ENCODE data around the gene PCDH8.

The PCDH8 gene

DNA sequence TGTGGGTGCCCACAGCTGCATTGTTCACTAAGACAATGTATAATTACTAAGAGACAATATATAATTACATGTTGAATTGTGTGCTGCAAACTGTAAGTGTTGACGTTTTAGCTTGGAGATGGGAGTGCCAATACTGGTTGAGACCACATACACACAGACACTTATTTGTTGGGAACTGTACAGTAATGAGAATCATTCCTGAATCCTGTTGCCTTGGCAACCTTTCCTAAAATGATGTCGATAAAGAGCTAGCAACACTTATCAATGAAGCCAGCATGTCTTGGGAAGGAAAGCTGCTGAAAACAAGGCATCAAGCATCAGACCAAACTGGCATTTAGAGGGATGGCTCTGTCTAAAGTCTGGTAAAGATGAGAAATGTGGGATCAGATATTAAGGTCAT lies 51.3 kb downstream of the PCDH8 start:
- DNase-seq, result no peak
- no peak overlapping the region for H3K27ac ChIP-seq
- no peak overlapping the region for H3K4me3 ChIP-seq (ENCODE audit: low read depth, low read length)
- no peaks in the 10 kb centered on the region for H3K9me3 ChIP-seq (ENCODE audit: severe bottlenecking)
- TF ChIP-seq, protein P1, sequence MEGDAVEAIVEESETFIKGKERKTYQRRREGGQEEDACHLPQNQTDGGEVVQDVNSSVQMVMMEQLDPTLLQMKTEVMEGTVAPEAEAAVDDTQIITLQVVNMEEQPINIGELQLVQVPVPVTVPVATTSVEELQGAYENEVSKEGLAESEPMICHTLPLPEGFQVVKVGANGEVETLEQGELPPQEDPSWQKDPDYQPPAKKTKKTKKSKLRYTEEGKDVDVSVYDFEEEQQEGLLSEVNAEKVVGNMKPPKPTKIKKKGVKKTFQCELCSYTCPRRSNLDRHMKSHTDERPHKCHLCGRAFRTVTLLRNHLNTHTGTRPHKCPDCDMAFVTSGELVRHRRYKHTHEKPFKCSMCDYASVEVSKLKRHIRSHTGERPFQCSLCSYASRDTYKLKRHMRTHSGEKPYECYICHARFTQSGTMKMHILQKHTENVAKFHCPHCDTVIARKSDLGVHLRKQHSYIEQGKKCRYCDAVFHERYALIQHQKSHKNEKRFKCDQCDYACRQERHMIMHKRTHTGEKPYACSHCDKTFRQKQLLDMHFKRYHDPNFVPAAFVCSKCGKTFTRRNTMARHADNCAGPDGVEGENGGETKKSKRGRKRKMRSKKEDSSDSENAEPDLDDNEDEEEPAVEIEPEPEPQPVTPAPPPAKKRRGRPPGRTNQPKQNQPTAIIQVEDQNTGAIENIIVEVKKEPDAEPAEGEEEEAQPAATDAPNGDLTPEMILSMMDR (IDR thresholded peaks at IDR 0.05; ENCODE audit: low read depth, low read length), result no peak
- H3K36me3 ChIP-seq, result no peaks in the 10 kb centered on the region
- H3K27me3 ChIP-seq (ENCODE audit: insufficient read depth, low read depth, severe bottlenecking), result no peaks in the 10 kb centered on the region

DNA sequence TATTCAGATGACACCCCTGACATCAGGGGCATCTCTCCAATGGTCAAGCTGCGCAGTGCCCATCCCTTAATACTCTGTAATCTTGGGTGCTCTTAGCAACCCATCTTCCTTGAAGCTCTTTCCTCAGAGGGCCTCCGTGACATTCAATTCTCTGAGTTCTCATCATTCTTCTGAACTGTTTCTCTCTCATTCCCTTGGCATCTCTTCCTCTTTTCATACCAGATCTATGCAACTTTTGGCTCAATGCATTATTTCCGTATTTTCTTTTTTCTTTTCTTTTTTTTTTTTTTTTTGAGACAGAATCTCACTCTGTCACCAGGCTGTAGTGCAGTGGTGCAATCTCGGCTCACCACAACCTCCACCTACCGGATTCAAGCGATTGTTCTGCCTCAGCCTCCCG lies 53.9 kb downstream of the PCDH8 start:
- Histone ChIP-seq H3K27ac (no peak overlapping the region), H3K36me3 (no peaks in the 10 kb centered on the region), H3K27me3 (ENCODE audit: insufficient read depth, low read depth, severe bottlenecking) (no peaks in the 10 kb centered on the region), H3K4me3 (ENCODE audit: low read depth, low read length) (no peak overlapping the region), H3K9me3 (ENCODE audit: severe bottlenecking) (no peaks in the 10 kb centered on the region)
- TF ChIP-seq, protein P1 (IDR thresholded peaks at IDR 0.05; ENCODE audit: low read depth, low read length), result no peak
- no peak for DNase-seq

DNA sequence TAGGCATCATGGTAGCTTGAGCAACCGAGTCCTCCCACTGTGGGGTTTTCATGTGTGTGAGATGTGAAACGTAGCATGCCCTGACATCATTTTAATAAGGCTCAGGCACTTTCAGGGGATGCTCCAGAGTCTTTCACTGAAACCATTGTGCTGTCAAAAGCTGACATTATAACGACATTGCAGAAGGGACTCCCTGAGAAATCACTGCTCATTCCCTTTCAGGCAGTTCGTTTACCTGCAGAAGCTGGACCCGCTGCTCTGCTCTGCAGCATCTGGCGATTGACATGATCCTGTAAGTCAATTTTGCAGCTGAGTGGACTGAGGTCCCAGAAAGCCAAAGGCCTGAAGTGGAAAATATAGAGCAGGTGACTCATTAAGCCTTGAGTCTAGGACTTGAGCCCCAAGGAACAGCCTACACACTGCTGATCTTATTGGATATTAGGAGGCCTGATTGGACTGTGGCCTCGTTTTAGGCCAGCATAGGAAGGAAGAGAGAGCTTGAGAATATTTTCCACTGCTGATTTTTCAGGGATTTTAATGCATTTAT lies 54.9 kb downstream of the PCDH8 start:
- H3K27me3 ChIP-seq (ENCODE audit: insufficient read depth, low read depth, severe bottlenecking), result no peaks in the 10 kb centered on the region
- no peak overlapping the region for H3K27ac ChIP-seq
- TF ChIP-seq, protein P1 (IDR thresholded peaks at IDR 0.05; ENCODE audit: low read depth, low read length), result no peak
- no peaks in the 10 kb centered on the region for H3K36me3 ChIP-seq
- H3K9me3 ChIP-seq (ENCODE audit: severe bottlenecking), result no peaks in the 10 kb centered on the region
- no peak overlapping the region for H3K4me3 ChIP-seq (ENCODE audit: low read depth, low read length)
- peak; percentile 14 for DNase-seq
